ENCODE results near the gene TMEM258. TPM values are rescaled to one million over a fixed set of nuclear protein-coding genes. Genes with fewer than 3 reads are reported as not detected.

TMEM258 gene
- total RNA-seq, 1 experiment from 2014 or later, result 70.8 TPM

- DNase-seq (ENCODE audit: low read depth), result no peak
Observed at GRCh38 chr11:61777234-61778090, 14.9 kb downstream of the TMEM258 start.

DNA sequence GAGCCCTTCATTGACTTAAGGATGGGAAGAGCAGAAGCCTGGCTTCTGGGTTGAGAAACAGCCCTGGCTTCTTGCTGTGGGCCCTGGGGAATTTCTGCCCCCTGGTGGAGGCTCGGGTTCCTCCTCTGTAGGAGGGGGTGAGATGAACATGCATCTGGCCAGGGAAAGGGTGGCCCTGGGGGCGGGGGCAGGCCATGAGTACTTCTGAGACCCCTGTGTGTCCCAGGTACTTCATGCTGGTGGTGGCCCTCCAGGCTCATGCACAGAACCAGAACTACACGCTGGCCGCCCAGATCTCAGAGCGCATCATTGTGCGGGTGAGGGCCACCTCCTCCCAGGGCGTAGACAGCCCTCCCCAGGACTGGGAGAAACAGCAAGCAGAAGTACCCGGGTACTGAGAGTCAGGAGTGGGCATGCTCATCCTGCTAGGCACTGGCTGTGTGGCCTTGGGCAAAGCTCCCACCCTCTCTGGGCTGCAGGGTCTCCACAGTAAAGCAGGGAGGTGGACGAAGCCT is 15.8 kb downstream of the TMEM258 start:
- peak; percentile 50 for DNase-seq (ENCODE audit: low read depth)

GRCh38 chr11:61775606-61776554 is 16.5 kb downstream of the TMEM258 start:
- no peak for DNase-seq (ENCODE audit: low read depth)

GRCh38 chr11:61775106-61775505 is 17.3 kb downstream of the TMEM258 start:
- DNase-seq (ENCODE audit: low read depth), result no peak

DNA sequence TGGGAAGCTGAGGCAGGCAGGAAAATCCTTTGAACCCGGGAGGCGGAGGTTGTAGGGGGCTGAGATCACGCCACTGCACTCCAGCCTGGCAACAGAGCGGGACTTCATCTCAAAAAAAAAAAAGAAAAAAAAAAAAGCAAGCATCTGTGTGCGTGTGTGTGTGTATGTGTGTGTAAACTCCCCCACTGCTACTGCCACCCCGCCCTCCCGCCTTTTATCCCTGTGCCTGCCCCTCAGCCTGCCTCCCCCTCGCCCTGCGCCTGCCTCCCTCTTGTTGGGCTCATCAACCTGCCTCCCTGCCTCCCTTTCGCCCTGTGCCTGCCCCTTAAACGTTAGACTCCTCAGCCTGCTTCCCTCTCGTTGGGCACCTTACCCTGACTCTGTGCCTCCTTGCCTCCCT is 18.0 kb downstream of the TMEM258 start:
- DNase-seq (ENCODE audit: low read depth), result no peak

- no peak for DNase-seq (ENCODE audit: low read depth)
Observed at GRCh38 chr11:61773809-61774208, 18.6 kb downstream of the TMEM258 start.

DNA sequence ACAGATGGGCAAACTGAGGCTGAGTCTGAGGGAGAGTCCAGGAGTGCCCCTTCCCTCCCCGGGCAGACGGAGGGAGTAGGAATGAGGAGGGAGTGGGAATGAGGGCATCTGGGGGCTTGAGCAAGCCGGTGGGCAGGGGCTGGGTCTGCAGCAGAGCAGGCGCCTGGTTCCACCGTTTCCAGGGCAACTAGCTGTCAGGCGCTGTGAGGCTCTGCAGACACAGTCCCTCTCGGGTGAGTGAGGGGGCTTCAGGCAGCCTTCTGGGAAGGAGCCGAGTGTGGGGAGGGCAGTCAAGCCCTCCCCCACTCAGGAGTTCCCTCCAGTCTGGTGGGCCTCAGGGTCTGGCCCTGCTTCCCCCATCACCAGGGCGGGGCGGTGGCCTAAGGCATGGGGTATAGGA is 19.0 kb downstream of the TMEM258 start:
- DNase-seq (ENCODE audit: low read depth), result no peak

GRCh38 chr11:61771985-61772455 is 20.4 kb downstream of the TMEM258 start:
- DNase-seq (ENCODE audit: low read depth), result no peak

GRCh38 chr11:61771195-61771894 is 21.1 kb downstream of the TMEM258 start:
- no peak for DNase-seq (ENCODE audit: low read depth)

DNA sequence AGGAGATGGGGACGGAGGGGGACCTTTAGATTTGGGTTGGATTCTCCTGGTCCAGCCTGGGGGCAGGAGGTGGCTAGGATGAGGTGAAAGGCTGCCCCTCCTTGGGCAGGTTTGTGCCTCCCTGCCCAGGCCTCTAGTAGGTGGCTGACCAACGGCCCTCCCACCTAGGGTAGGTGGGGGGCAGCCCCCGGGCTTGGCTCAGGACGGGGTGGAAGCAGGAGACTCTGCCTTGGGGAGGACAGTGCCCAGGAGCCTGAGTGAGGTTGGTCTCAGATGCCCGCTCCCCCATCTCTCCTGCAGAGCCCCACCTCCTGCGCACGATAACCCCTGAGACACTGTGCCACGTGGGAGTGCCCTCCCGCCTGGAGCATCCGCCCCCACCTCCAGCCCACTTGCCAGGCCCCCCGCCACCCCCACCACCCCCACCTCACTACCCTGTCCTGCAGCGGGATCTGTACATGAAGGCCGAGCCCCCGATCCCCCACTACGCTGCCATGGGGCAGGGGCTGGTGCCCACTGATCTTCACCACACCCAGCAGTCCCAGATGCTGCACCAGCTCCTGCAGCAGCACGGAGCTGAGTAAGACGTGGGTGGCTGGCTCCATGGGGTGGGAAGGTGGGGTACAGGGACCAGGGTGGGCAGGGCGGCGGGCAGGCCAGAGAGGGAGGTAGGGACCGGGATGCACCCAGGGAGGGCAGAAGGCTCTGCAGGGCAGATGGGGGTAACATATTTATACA is 22.3 kb downstream of the TMEM258 start:
- DNase-seq (ENCODE audit: low read depth), result no peak

- no peak for DNase-seq (ENCODE audit: low read depth)
Observed at GRCh38 chr11:61769169-61769920, 23.1 kb downstream of the TMEM258 start.

GRCh38 chr11:61768376-61769076 is 23.9 kb downstream of the TMEM258 start:
- DNase-seq (ENCODE audit: low read depth), result no peak

DNA sequence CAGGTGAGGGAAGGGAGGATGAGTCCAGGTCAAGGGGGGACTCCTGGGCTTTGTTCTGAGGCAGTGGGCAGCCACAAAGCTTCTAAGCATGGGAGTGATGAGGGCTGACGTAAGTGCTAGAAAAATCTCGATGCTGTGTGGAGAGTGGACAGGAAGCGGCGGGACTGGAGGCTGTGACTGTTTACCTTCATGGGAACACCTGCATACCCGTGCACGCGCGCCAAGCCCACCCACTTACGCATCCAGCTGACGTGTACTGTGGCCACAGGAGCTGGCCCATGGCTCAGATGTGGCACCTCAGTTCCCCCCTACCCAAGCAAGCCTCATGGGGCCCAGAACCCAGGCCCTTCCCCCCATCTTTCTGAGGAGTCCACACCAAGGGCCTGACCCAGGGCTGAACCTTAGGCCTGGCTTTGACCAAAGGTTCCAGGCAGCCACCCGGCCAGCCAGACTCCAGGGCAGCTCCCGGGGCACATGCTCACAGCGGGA is 26.0 kb downstream of the TMEM258 start:
- peak; percentile 26 for DNase-seq (ENCODE audit: low read depth)

- DNase-seq (ENCODE audit: low read depth), result no peak
Observed at GRCh38 chr11:61765550-61766253, 26.7 kb downstream of the TMEM258 start.

GRCh38 chr11:61764606-61765260 is 27.7 kb downstream of the TMEM258 start:
- DNase-seq (ENCODE audit: low read depth), result no peak

GRCh38 chr11:61763930-61764605 is 28.3 kb downstream of the TMEM258 start:
- no peak for DNase-seq (ENCODE audit: low read depth)

- no peak for DNase-seq (ENCODE audit: low read depth)
Observed at GRCh38 chr11:61762798-61763197, 29.6 kb downstream of the TMEM258 start.

DNA sequence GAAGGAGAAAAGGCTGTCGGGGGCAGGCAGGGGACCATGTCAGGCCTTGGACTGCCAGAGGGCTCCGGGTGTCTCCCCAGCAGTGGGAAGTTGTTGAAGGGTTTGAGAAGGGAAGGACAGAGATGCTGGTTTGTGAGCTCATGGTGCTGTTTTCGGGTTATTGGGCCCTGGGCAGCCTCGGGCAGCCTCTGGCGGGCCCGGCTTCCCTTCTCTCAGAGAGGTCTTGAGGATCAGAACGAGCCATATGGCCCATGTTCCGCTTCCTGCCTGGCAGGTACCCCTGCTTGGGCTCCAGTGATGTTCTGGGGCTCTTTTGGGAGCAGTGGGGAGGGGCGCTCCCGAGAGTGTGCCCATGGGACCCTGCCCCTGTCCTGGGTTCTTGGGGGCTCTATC is 30.2 kb downstream of the TMEM258 start:
- DNase-seq (ENCODE audit: low read depth), result no peak

Measured in Daoy (cell line).